Measurements from ENCODE around the gene HPCA.
"Not testable (repeated sequence)": the region's sequence is repeated elsewhere in the genome, so short reads cannot be mapped to it uniquely, and the experiment has no call there.

Gene HPCA

DNA sequence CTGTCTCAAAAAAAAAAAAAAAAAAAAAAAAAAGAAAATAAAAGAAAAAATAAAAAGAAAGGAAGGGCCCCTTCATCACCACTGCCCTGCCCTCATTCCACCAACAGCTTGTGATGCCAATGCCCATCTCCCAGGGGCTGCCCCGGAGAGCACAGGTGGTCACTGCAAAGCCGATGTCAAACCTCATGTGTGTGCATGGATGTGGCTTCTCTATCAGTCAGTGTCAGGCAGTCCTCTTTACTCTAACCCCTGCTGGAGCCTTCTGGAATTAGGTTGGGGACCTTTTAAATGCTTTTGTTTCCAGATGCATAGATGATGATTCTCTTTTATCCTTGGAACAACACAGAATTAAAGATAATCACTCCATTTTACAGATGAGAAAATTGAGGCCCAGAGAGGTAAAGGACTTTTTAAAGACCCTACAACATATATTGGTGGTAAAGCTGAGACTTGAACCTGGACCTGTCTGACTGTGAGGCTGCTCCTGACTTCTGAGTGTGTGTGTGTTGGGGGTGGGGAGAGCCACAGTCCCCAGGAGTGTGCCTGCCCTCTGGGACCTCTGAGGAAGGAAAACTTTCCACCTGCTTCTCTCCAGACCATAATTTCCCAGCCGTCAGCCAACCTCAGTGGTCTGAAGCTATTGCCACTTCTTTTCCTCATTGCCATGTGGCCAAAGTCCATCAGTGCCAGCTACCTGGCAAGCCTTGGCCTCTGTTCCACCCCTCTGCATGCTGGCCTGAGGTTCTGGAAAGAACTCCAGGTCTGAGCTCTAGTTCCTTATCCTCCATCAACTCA is 17.9 kb downstream of the HPCA start:
- DNase-seq = no peak

DNA sequence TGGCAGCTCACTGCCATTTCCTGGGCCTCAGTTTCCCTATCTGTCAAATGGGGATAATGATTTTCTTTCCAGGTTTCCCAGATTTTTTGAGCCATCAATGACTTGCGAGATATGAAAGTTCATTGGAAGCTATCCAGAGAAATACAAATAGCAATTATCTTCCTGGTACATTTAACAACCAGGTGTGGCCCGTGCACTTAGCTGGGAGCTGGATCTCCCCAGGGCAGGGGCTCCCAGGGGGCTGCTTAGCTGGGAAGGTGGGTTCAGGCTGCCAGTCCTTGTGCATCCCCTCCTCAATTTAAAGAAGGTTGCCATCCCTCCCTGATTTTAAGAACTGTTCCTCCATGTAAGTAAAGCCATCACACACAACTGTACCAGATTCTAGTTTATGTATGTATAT is 18.5 kb downstream of the HPCA start:
- no peak for DNase-seq

DNA sequence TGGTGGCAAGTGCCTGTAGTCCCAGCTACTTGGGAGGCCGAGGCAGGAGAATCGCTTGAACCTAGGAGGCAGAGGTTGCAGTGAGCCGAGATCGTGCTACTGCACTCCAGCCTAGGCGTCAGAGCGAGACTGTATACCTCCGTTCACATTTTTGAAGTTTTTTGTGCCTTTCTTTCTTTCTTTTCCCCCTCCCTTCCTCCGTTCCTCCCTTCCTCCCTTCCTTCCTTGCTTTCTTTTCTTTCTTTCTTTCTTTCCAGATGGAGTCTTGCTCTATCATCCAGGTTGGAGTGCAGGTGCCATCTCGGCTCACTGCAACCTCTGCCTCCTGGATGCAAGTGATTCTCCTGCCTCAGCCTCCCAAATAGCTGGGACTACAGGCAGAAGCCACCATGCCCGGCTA is 19.3 kb downstream of the HPCA start:
- not testable (repeated sequence) for DNase-seq

DNA sequence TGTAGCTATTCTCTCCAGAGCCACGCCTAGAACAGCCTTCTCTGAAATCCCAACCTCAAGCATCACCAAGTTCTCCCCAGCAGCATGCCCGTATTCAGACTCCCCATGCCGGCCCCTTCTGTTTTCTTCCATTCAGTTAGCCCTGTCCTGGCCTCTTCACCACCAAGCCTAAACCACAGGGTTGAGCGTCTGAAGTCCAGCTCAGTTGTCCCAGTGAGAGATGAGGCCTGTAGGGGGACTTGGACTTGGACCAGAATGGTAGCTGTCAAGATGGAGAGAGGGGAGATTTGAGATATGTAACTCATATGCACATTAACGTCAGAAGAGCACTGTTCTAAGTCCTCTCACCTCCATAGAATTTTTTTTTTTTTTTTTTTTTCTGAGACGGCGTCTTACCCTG is 20.4 kb downstream of the HPCA start:
- no peak for DNase-seq

DNA sequence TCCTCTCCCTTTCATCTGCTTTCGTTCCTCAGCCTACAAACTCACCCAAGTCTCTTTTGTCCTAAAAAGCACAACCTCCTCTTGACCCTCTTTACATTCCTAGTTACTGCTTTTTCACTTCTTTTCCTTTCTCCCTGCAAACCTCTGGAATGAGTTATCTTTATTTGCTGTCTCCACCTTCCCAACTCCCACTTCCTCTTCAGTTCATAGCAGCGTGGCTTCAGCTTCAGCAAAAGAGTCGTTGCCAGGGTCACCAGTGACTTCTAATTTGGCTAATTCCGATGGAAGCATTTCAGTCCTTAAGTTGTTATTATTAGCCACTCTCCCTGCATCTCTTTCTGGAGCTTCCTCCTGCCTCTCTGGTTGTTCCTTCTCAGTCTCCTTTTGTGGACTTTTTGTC is 21.1 kb downstream of the HPCA start:
- DNase-seq = no peak

DNA sequence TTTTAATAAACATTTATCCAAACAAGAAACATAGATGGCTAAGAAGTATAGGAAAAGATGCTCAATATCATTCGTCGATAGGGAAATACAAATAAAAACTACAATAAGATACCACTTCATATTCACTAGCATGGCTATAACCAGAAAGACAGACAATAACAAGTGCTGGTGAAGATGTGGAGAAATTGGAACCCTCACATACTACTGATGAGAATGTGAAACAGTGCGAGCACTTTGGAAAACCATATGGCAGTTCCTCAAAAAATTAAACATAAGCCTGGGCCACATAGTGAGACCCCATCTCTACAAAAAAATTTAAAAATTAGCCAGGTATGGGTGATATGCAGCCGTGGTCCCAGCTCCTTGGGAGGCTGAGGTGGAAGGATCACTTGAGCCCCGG is 24.0 kb downstream of the HPCA start:
- no peak for DNase-seq

DNA sequence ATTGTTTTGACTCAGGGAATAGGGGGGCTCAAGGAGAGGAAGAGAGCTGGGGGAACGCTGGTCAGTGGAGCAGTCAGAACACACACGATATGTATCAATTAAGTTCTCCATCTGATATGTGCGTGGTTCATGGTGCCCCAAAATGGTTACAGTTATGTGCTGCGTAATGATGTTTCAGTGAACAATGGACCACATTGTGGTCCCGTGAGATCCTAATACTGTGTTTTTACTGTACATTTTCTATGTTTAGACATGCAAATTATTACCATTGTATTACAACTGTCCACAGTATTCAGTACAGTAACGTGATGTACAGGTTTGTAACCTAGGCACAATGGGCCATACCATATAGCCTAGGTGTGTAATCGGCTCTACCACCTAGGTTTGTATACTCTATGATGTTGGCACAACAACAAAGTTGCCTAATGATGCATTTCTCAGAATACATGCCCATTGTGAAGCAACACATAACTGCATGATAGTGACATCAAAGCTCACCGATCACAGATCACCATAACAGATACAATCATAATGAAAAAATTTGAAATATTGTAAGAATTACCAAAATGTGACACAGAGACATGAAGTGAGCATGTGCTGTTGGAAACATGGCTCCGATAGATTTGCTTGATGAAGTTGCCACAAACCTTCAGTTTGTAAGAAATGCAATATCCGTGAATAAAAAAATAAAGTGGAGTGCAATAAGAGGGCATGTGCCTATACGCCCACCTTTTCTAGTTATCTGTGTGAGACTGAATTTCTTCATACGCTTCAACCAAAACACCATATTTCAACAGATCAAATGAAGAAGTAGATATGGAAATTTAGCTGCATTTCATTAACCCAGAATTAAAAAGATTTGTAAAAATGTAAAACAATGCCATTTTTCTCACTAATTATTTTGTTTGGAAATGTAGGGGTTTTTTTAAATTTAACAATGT is 29.7 kb downstream of the HPCA start:
- no peak for DNase-seq

DNA sequence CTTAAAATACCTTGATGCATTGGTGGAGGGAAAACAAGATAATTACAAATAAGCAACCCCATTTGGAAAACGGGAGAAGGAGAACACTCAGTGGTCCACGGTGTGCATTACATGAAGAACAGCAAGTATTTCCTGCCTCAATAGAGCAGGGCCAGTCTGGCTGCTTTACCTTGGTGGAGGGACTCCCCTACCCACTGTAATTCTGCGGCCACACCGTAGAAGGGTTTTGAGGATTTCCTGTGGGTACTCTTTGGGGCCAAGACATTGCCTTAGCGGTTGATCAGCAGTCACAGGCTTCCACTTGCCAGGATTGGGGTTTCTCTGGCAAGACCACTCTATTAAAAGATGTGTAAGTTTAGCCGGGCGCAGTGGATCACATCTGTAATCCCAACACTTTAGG is 31.2 kb downstream of the HPCA start:
- no peak for DNase-seq

DNA sequence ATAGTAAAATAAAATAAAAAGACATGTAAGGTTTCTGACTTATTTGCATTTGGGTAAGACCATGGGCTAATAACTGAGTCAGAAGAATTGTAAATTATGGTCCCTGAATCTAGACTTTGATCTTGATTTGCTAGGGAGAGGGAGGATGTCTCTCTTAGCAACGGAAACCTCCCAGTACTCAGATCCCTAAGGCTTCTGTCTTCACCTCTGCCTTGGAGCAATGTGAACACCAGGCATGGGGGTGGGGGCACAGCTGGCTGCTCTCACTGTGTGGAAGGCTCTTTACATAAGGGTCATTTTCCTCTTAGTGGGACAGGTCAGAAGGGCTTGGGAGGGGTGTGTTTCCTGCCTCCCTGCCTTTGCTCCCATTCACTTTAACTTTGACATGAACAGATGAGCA is 31.9 kb downstream of the HPCA start:
- no peak for DNase-seq

DNA sequence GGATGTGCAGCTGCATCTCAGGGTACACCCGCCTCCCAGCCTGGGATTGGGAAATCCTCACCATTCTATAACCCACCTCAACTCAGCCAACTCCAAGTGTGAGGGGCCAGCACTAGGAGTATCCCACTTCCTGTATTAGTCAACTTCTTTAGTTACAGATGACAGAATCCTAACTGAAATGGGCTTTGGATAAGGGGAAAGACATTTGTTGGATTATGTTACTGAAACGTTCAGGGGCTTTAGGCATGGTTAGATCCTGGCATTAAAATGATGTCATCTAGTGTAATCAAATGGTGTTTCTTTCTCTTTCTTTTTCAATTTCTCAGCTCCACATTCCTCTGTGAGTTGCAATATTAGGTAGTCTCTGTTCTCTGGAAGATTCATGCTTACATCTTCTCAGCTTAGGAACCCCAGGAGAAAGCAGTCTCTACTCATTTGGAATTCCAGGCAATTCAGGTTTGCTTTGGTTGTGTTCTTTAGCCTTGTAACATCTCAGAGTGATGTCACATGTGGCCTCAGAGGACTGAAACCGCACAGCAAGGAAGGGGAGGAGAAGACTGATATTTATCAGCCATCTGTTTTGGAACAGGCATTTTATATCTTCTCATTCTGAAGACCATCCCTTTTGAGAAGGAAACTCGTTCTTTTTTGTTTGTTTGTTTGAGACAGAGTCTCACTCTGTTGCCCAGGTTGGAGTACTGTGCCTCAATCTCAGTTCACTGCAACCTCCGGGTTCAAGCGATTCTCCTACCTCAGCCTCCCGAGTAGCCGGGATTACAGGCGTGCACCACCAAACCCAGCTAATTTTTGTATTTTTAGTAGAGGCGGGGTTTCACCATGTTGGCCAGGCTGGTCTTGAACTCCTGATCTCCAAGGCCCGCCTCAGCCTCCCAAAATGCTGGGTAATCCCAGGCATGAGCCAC is 33.8 kb downstream of the HPCA start:
- no peak for DNase-seq

DNA sequence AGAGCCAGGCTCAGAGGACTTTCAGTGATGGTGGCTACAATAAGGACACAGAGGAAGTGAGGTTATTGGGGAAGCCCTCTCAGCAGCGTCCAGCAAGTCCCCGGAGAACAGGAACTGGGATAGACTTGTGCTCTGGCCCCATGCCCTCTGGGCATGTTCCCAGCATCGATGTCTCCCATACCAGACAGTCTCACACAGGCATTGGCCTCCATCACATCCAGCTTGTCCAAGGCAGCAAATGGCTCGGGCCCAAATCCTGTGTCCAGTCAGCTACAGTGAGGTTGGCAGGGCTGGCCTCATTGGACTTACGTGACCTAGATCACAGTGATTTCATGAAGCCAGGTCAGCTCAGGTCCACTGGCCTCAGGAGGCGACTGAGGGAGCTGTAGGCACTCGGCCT is 34.5 kb downstream of the HPCA start:
- DNase-seq = no peak

DNA sequence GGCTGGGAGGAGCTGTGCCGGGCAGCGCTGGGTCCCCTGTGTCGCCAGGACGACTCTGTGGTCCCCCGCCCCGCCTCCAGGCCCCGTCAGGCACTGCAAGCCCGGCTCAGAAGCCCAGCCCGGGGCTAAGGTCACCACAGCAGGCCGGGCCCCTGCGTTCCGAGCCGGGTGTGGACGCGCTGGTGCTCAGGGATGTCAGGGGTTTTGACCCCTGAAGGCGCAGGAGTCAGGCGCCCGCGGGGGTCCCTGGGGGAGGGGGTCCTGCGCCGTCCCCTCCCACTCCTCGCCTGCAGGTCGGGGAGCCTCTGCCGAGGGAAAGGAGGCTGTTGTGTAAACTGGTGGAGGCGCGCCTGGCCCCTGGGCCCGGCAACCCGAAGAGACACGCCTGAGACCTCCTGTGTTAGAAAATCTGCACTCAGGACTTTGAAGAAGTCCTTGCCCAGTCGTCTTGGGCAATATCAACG is 38.6 kb downstream of the HPCA start:
- no peak for DNase-seq

DNA sequence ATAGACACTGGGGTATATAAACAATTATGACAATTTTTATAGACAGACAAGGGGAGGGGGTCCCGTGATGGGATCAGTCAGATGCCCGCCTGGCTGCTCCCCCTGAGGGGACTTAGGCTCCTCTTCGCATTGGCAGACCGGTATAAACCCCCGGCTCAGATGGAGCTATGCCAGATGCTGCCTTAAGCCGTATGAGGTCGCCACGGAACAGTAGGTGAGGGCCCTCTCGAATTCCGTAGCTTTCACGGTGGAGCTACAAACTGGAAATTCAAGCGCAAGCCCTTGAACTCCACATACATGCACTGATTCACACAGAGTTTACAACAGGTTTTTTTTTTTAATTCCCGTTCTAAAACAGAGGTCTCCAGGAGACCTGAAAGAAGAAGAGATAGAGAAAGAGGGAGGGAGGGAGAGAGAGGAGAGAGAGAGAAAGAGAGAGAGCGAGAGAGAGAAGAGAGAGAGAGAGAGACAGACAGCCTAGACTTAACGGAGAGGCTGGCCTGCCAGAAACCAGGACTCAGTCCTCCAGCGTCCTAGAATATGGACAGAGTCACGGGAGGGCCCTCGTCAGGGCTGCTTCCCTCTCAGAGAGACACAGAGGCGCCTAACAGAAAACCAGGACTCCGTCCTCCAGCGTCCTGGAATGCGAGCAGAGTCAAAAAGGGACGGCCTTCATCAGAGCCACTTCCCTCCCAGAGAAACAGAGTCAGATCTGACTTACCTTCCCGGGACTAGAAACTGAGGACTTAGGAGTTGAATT is 39.3 kb downstream of the HPCA start:
- DNase-seq = no peak

DNA sequence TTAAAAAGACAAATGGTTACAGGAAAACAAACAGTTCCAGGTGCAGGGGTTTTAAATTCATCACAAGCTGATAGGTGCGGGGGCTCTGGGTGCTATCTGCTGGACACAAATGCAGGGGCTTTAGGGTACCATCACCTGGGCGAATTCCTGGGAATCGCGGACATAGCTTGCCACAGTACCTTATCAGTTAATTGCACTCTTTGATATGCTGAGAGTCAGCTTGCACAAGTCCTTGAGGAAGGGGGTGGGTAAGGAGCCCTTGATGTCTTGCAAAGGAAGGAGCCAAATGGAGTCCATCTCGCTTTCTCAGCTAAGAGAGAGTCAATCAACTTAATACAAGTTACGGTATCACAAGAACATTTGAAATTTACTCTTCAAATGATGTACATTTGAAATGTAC is 40.3 kb downstream of the HPCA start:
- no peak for DNase-seq

DNA sequence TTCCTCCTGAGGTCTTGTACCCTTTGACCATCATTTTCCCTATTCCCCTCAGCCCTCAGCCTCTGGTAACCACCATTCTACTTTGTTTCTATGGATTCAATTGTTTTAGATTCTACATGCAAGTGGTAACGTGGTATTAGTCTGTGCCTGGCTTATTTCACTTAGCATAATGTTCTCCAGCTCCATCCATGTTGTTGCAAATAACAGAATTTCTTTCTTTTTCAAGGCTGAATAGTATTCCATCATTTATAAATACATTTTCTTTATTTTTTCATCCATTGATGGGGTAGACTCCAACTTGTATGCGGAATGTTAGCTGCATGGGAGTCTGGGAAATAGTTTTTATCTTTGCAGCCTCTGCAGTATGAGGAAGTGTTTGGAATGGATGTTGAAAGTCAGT is 41.1 kb downstream of the HPCA start:
- DNase-seq = no peak

DNA sequence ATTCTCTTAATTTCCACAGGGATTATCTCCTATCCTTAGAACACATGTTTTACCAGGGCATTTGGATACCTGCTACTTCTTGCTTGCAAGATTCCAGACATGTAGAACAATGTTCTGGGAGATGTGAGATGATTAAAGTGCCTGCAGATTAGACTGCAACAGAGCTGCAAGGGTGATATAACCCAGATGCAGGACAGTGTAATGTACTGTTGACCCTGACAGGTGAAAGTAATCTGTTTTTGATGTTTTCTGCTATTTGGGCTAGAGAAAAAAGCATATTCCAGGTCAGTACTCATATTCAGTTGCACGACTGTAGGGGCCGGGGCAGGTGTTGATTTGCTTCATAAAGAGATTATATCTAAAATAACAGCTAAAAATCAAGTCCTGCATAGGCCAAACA is 42.0 kb downstream of the HPCA start:
- no peak for DNase-seq

DNA sequence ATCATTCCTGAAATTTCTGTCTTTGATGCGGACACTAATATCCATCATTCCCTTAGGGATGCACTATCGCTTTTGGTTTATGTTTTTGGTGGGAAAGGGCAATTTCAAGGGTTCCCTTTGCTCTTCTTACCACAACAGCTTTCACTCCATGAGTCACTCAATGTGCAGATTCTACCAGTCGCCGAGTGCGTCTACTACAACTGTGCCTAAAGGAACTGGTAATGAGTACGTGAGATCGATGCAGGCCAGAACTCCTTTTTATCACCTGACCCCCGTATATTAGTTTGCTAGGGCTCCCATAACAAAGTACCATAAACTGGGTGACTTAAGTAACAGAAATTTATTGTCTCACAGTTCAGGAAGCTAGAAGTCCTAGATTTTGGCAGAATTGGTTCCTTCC is 42.4 kb downstream of the HPCA start:
- DNase-seq = no peak

DNA sequence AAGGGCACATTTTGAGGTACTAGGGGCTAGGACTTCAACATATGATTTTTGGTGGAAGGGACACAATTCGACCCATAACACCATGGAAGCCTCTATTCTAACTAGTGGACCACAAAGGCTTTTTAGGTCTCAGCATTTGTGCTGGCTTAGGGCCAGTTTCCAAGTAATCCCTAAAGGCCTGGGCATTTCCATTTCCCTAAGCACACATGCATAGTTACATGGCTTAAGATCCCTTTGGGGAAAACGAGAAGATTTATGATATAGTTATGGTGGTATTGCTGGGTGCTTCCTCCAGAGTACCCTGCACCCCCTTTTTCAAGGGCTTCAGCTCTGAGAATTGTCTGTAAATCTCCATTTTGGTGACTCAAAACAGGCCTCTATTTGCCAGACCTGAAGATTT is 43.1 kb downstream of the HPCA start:
- no peak for DNase-seq

DNA sequence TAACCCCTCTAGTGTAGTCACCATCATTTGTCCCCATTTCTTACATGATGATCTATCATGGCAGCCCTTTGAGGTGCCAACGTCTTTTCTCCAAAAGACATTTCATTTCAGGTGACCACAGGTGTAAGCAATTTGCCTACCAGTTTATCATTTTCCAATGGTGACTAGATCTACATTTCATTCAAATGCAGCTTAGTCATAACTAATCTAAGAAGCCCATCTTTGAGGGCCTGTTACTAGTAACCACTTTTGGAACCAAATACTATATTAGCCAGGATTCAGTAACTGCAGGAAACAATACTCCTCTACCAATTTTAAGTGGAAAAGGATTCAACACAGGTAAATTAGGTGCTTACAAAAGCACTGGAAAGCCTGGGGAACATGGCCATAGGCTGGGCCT is 45.5 kb downstream of the HPCA start:
- DNase-seq = no peak

DNA sequence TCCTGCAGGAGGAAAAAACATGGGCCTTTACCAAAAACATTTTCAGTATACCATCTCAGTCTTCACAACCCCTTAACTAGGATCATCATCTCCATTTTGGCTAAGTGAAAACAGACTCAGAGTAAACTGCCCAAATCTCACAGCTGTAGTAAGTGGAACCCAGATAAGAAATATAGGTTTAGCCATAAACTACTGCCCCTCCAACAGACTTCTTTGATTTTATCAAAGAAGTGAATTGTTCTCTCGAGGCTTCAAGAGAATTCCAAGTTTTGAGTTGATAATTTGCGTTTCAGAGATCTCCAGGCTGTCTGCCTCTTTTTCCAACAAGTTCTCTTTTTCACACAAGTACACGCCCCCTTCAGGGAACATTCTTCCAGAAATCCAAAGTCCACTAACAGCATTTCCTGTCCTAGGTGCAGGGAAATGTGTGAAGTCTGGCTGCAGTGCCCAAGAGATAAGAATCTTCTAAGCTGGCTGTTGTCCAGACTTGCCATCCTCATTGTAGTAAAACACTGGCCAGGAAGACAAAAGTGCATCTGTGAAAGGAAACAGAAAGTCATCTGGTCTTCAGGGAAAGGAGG is 47.5 kb downstream of the HPCA start:
- no peak for DNase-seq

DNA sequence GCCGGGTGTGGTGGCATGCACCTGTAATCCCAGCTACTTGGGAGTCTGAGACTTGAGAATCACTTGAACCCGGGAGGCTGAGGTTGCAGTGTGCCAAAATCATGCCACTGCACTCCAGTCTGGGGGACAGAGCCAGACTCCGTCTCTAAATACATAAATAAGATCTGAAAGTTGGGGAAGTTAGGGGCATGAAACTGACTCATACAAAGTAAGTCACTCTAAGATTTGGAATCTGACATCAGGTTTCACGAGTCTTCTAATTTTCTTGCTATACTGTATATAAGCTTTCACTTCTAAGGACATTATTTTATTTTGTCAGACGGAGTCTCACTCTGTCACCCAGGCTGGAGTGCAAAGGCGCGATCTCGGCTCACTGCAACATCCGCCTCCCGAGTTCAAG is 48.2 kb downstream of the HPCA start:
- no peak for DNase-seq

DNA sequence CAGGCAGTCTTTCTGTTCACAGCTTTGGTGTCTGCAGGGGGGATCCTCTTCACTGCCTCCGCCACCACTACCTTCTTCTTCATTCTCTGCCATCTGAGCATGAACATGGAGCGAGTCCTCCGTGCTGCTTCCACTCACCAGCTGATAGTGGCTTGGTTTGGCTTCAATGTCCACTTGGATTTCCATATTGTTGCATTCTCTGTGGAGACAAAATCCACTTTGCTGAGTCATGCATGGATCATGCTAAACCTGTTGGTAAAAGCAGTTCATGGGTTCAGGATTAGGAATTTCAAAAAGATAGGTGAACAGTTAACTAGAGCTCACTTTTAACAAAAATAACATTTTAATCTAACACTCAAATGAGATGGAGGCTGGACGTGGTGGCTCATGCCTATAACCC is 50.8 kb downstream of the HPCA start:
- DNase-seq = no peak

Measured in NCI-H1694 treated with DMSO at 0.1 percent for 48 hours (cell line).